ENCODE measurements around the gene RFFL. TPM values are rescaled to one million over a fixed set of nuclear protein-coding genes. Genes with fewer than 3 reads are reported as not detected.

Gene RFFL
- total and polyA plus RNA-seq, 9 of the 15 experiments (the other 6 are each of a cell fraction or from before 2014, with no cell fraction given) = 3.4 to 18.1 (median 12.8) TPM

DNA sequence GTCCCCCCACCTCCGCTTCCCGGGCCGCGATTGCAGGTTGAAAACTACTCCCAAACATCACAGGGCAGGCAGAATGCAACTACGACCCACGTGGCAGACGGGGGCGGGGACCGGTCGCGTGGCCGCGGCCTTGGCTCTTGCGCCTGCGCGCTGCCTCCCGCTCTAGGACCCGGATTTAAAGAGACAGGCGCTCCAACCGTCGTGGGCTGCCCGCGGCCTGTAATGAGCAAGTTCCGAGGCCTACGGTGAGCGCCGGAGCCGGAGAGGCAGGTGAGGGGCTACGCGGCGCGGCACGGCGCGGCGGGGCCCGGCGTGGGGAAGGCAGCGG, 83.2 kb downstream of the RFFL start, which contains the start of gene LIG3 (continued):
- TF ChIP-seq, protein P1, sequence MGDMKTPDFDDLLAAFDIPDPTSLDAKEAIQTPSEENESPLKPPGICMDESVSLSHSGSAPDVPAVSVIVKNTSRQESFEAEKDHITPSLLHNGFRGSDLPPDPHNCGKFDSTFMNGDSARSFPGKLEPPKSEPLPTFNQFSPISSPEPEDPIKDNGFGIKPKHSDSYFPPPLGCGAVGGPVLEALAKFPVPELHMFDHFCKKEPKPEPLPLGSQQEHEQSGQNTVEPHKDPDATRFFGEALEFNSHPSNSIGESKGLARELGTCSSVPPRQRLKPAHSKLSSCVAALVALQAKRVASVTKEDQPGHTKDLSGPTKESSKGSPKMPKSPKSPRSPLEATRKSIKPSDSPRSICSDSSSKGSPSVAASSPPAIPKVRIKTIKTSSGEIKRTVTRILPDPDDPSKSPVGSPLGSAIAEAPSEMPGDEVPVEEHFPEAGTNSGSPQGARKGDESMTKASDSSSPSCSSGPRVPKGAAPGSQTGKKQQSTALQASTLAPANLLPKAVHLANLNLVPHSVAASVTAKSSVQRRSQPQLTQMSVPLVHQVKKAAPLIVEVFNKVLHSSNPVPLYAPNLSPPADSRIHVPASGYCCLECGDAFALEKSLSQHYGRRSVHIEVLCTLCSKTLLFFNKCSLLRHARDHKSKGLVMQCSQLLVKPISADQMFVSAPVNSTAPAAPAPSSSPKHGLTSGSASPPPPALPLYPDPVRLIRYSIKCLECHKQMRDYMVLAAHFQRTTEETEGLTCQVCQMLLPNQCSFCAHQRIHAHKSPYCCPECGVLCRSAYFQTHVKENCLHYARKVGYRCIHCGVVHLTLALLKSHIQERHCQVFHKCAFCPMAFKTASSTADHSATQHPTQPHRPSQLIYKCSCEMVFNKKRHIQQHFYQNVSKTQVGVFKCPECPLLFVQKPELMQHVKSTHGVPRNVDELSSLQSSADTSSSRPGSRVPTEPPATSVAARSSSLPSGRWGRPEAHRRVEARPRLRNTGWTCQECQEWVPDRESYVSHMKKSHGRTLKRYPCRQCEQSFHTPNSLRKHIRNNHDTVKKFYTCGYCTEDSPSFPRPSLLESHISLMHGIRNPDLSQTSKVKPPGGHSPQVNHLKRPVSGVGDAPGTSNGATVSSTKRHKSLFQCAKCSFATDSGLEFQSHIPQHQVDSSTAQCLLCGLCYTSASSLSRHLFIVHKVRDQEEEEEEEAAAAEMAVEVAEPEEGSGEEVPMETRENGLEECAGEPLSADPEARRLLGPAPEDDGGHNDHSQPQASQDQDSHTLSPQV (IDR thresholded peaks at IDR 0.05) = no peak
- 0 out of 2 replicates have a peak, but pooled peaks have one; percentile 18 for TF ChIP-seq CBFA2T2 (conservative IDR thresholded peaks at IDR 0.05)
- TF ChIP-seq, protein P2, sequence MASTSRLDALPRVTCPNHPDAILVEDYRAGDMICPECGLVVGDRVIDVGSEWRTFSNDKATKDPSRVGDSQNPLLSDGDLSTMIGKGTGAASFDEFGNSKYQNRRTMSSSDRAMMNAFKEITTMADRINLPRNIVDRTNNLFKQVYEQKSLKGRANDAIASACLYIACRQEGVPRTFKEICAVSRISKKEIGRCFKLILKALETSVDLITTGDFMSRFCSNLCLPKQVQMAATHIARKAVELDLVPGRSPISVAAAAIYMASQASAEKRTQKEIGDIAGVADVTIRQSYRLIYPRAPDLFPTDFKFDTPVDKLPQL (IDR thresholded peaks at IDR 0.05; ENCODE audit: extremely low read depth, insufficient read length) = no peak
- no peak for TF ChIP-seq ZNF778 (CRISPR knock-in tag; IDR thresholded peaks at IDR 0.05)
- TF ChIP-seq CEBPG (CRISPR knock-in tag; IDR thresholded peaks at IDR 0.05) = no peak
- TF ChIP-seq CEBPG (tag; conservative IDR thresholded peaks at IDR 0.05 in 1 of 2, IDR thresholded peaks at IDR 0.05 in 1 of 2) = 0 out of 4 replicates have a peak, but pooled peaks of 1 of the 2 experiments have one; percentile 12
- TF ChIP-seq MEF2A (IDR thresholded peaks at IDR 0.05; ENCODE audit: control insufficient read depth, low read depth, low read length) = no peak
- TF ChIP-seq NR2C2 (CRISPR knock-in tag; IDR thresholded peaks at IDR 0.05) = no peak
- TF ChIP-seq NR2C2 (tag; IDR thresholded peaks at IDR 0.05) = no peak
- TF ChIP-seq NR1H2 (CRISPR knock-in tag; IDR thresholded peaks at IDR 0.05) = no peak
- TF ChIP-seq FIP1L1 (IDR thresholded peaks at IDR 0.05; ENCODE audit: low read depth, low read length, poor library complexity, severe bottlenecking) = peak; percentile 66
- no peak for TF ChIP-seq RBM15 (IDR thresholded peaks at IDR 0.05; ENCODE audit: insufficient read depth, low read length)
- no peak for TF ChIP-seq ZBTB17 (CRISPR knock-in tag; IDR thresholded peaks at IDR 0.05)
- TF ChIP-seq, protein P3, sequence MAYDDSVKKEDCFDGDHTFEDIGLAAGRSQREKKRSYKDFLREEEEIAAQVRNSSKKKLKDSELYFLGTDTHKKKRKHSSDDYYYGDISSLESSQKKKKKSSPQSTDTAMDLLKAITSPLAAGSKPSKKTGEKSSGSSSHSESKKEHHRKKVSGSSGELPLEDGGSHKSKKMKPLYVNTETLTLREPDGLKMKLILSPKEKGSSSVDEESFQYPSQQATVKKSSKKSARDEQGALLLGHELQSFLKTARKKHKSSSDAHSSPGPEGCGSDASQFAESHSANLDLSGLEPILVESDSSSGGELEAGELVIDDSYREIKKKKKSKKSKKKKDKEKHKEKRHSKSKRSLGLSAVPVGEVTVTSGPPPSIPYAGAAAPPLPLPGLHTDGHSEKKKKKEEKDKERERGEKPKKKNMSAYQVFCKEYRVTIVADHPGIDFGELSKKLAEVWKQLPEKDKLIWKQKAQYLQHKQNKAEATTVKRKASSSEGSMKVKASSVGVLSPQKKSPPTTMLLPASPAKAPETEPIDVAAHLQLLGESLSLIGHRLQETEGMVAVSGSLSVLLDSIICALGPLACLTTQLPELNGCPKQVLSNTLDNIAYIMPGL (CRISPR knock-in tag; IDR thresholded peaks at IDR 0.05) = peak; percentile 66
- 0 out of 2 replicates have a peak, but pooled peaks have one; percentile 34 for TF ChIP-seq LCOR (CRISPR knock-in tag; IDR thresholded peaks at IDR 0.05)
- no peak for TF ChIP-seq ZNF644 (tag; IDR thresholded peaks at IDR 0.05; ENCODE audit: low read depth)
- TF ChIP-seq KAT2B (IDR thresholded peaks at IDR 0.05; ENCODE audit: low read depth, low read length) = no peak
- TF ChIP-seq EGR1 (conservative IDR thresholded peaks at IDR 0.05) = peak; percentile 89
- peak; percentile 67 for TF ChIP-seq TBP (optimal IDR thresholded peaks at IDR 0.05; ENCODE audit: low read depth, low read length)
- TF ChIP-seq CBX1 (IDR thresholded peaks at IDR 0.05; ENCODE audit: low read depth) = no peak
- no peak for TF ChIP-seq BCOR (IDR thresholded peaks at IDR 0.05)
- peak; percentile 97 for TF ChIP-seq KLF13 (tag; IDR thresholded peaks at IDR 0.05; ENCODE audit: borderline replicate concordance, low read depth)
- no peak for TF ChIP-seq MTF1 (CRISPR knock-in tag; IDR thresholded peaks at IDR 0.05; ENCODE audit: borderline replicate concordance)

All from K562 (cell line).